ENCODE data around the gene KRTAP12-3.

DNA sequence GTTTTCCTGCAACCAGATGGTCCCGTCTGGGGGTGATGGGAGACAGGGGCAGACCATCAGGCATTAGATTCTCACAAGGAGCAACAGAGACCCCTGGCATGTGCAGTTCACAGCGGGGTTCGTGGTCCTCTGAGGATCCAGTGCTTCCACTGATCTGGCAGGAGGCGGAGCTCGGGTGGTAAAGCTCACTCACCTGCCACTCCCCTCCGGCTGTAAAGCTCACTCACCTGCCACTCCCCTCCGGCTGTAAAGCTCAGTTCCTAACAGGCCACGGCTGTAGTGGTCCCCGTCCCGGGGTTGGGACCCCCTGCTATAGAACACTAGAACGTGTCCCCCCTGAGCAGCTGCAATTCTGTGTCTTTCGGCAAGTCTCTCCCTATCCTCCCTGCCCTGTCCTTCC lies 43.8 kb downstream of the KRTAP12-3 start:
- TF ChIP-seq FOXM1 (IDR thresholded peaks at IDR 0.05; ENCODE audit: low read depth): no peak
- no peak for TF ChIP-seq FOXM1 (CRISPR knock-in tag; IDR thresholded peaks at IDR 0.05; ENCODE audit: low read depth)
- no peak for TF ChIP-seq CHD4 (IDR thresholded peaks at IDR 0.05; ENCODE audit: insufficient read depth, insufficient replicate concordance, low read depth, low read length, poor library complexity, severe bottlenecking)
- no peak for TF ChIP-seq TARDBP (IDR thresholded peaks at IDR 0.05)
- no peak for TF ChIP-seq POLR2A (conservative IDR thresholded peaks at IDR 0.05)
- no peak for TF ChIP-seq E2F1 (CRISPR knock-in tag; IDR thresholded peaks at IDR 0.05)
